Keratinocyte (primary cell): ENCODE results near the gene ANKRD6. TPM values are rescaled to one million over a fixed set of nuclear protein-coding genes. Genes with fewer than 3 reads are reported as not detected.

Source experiments
- DNase-seq: peaks from one replicate; pipeline ENCODE4 v3.0.0-alpha.2; 2011; ENCODE audit warnings: low read depth, missing footprints, low spot score
- FAIRE-seq: peaks from 2 replicates; lab custom pipeline; 2011; peaks lifted over from hg19 to GRCh38; lab: Jason Lieb, UNC
- H2AFZ ChIP-seq: 2 replicates; pipeline ENCODE4 v1.6.0; 2012; ENCODE audit warnings: low read length, control low read depth, inconsistent platforms; ENCODE audit not compliant: control insufficient read depth
- H3K27ac ChIP-seq: 2 replicates; pipeline ENCODE4 v1.5.1; 2011; ENCODE audit warnings: low read length; ENCODE audit not compliant: control insufficient read depth, insufficient read depth
- H3K27me3 ChIP-seq: 3 replicates; pipeline ENCODE4 v1.6.0; 2011; ENCODE audit warnings: low read length; ENCODE audit not compliant: control insufficient read depth, insufficient read depth; ENCODE audit errors: extremely low read depth
- H3K36me3 ChIP-seq, 2 experiments: 2 replicates in 1 of 2; 3 replicates in 1 of 2; pipeline ENCODE4 v1.5.1; 2011; ENCODE audit warnings: low read length in 2 of 2, mild to moderate bottlenecking in 1 of 2; ENCODE audit not compliant: control insufficient read depth in 2 of 2, insufficient read depth in 2 of 2; ENCODE audit errors: extremely low read depth in 1 of 2
- H3K4me1 ChIP-seq: 3 replicates; pipeline ENCODE4 v1.5.1; 2011; ENCODE audit warnings: low read length; ENCODE audit not compliant: control insufficient read depth, insufficient read depth; ENCODE audit errors: extremely low read depth
- H3K4me2 ChIP-seq: 3 replicates; pipeline ENCODE4 v1.6.0; 2011; ENCODE audit warnings: low read depth, low read length; ENCODE audit not compliant: control insufficient read depth, insufficient read depth; ENCODE audit errors: extremely low read depth
- H3K4me3 ChIP-seq, 3 experiments: fragments of 200-600 bp in 1 of 3; sonication (generic) in 1 of 3; 2 replicates in 2 of 3; 3 replicates in 1 of 3; pipeline ENCODE4 v1.5.1; 2011 to 2016; ENCODE audit warnings: low read length in 3 of 3, mild to moderate bottlenecking in 3 of 3, control low read depth in 2 of 3, inconsistent platforms in 1 of 3, low read depth in 1 of 3, mixed read lengths in 1 of 3, mixed run types in 1 of 3, moderate library complexity in 1 of 3; ENCODE audit not compliant: control insufficient read depth in 2 of 3, insufficient read depth in 2 of 3; ENCODE audit errors: extremely low read depth in 1 of 3
- H3K79me2 ChIP-seq: 2 replicates; pipeline ENCODE4 v1.6.0; 2012; ENCODE audit warnings: low read length; ENCODE audit not compliant: control insufficient read depth, insufficient read depth
- H3K9ac ChIP-seq: 3 replicates; pipeline ENCODE4 v1.6.0; 2011; ENCODE audit warnings: low read length; ENCODE audit not compliant: control insufficient read depth, insufficient read depth; ENCODE audit errors: extremely low read depth
- H3K9me1 ChIP-seq: 3 replicates; pipeline ENCODE4 v1.6.0; 2011; ENCODE audit warnings: low read length; ENCODE audit not compliant: control insufficient read depth, insufficient read depth; ENCODE audit errors: extremely low read depth
- H3K9me3 ChIP-seq: 2 replicates; pipeline ENCODE4 v1.5.1; 2012; ENCODE audit warnings: low read depth, low read length; ENCODE audit not compliant: control insufficient read depth
- H4K20me1 ChIP-seq: 3 replicates; pipeline ENCODE4 v1.6.0; 2011; ENCODE audit warnings: low read length; ENCODE audit not compliant: control insufficient read depth, insufficient read depth; ENCODE audit errors: extremely low read depth
- CTCF ChIP-seq, 3 experiments: IDR thresholded peaks in 1 of 3; conservative IDR thresholded peaks in 1 of 3; optimal IDR thresholded peaks in 1 of 3; 2 replicates in 2 of 3; 3 replicates in 1 of 3; pipeline versions ENCODE3 to v1.5.1; 2011; ENCODE audit warnings: low read length in 3 of 3, mild to moderate bottlenecking in 3 of 3, moderate library complexity in 2 of 3, control low read depth in 1 of 3, inconsistent platforms in 1 of 3; ENCODE audit not compliant: insufficient read depth in 2 of 3; ENCODE audit errors: extremely low read depth in 1 of 3
- EZH2 ChIP-seq: IDR thresholded peaks from one replicate; pipeline ENCODE4 v1.6.1; 2012; ENCODE audit warnings: inconsistent platforms, mild to moderate bottlenecking, low read length, moderate library complexity
- dilution Hi-C: fragments of 300-500 bp; cut with MboI; formaldehyde crosslinking; loops from one replicate; pipeline ENCODE4 v1.7.0; 2020; ENCODE audit warnings: low sequenced_read_pairs; ENCODE audit not compliant: extremely low pct_ligation_motif_present
- polyA plus RNA-seq, 5 experiments: library from polyadenylated mRNA; depleted of rRNA in 3 of 5; stranded (reverse) in 3 of 5; stranded (forward) in 1 of 5; unstranded in 1 of 5; fragments of >200 nt; gene quantifications; 1 replicate in 1 of 5; 2 replicates in 3 of 5; 3 replicates in 1 of 5; pipeline versions ENCODE4 v1.2.1 to v1.2.3, GENCODE V29; 2011 to 2012; ENCODE audit warnings: missing spikeins in 2 of 5, low read depth in 1 of 5, low replicate concordance in 1 of 5

Gene ANKRD6
- polyA plus RNA-seq, 1 donor (not counting 4 experiments of a cell fraction or from before 2014, with no cell fraction given): 5.7 TPM

GRCh38 chr6:89528866-89529265 is 95.9 kb downstream of the ANKRD6 start:
- H2AFZ ChIP-seq: no peak overlapping the region
- DNase-seq (no peak), FAIRE-seq (no peak)
- H3K4me2 ChIP-seq: no peak overlapping the region
- TF ChIP-seq CTCF (optimal IDR thresholded peaks at IDR 0.05 in 1 of 3, IDR thresholded peaks at IDR 0.05 in 1 of 3, conservative IDR thresholded peaks at IDR 0.05 in 1 of 3; ENCODE audit: extremely low read depth in 1 of 3, insufficient read depth in 2 of 3, low read length in 3 of 3) (no peak), EZH2 (no peak)
- H3K36me3 ChIP-seq: no peaks in the 10 kb centered on the region
- no peak overlapping the region for H3K4me3 ChIP-seq
- no peaks in the 10 kb centered on the region for H4K20me1 ChIP-seq
- no peaks in the 10 kb centered on the region for H3K9me1 ChIP-seq
- H3K4me1 ChIP-seq: no peaks in the 10 kb centered on the region
- H3K27ac ChIP-seq: no peak overlapping the region
- no peaks in the 10 kb centered on the region for H3K79me2 ChIP-seq
- H3K9ac ChIP-seq: no peak overlapping the region
- dilution Hi-C loops: no loop called here
- no peaks in the 10 kb centered on the region for H3K9me3 ChIP-seq
- H3K27me3 ChIP-seq: no peaks in the 10 kb centered on the region

- no peak overlapping the region for H3K4me3 ChIP-seq
- H2AFZ ChIP-seq: no peak overlapping the region
- FAIRE-seq: no peak
- no peaks in the 10 kb centered on the region for H3K79me2 ChIP-seq
- no peaks in the 10 kb centered on the region for H3K4me1 ChIP-seq
- H3K9me1 ChIP-seq: no peaks in the 10 kb centered on the region
- H3K9me3 ChIP-seq: no peaks in the 10 kb centered on the region
- no peaks in the 10 kb centered on the region for H4K20me1 ChIP-seq
- H3K27ac ChIP-seq: no peak overlapping the region
- no peaks in the 10 kb centered on the region for H3K27me3 ChIP-seq
- dilution Hi-C loops: no loop called here
- TF ChIP-seq CTCF (optimal IDR thresholded peaks at IDR 0.05 in 1 of 3, IDR thresholded peaks at IDR 0.05 in 1 of 3, conservative IDR thresholded peaks at IDR 0.05 in 1 of 3; ENCODE audit: extremely low read depth in 1 of 3, insufficient read depth in 2 of 3, low read length in 3 of 3) (no peak), EZH2 (no peak)
- no peak overlapping the region for H3K9ac ChIP-seq
- no peak overlapping the region for H3K4me2 ChIP-seq
- no peaks in the 10 kb centered on the region for H3K36me3 ChIP-seq
- no peak for DNase-seq
These were observed 98.0 kb downstream of the ANKRD6 start for GRCh38 chr6:89530982-89531381.
